Transverse colon (tissue), 4 donors: Measurements from ENCODE around the gene SEMA3E. TPM values are rescaled to one million over a fixed set of nuclear protein-coding genes. Genes with fewer than 3 reads are reported as not detected.

Experiments
- DNase-seq: peaks from one replicate; pipeline ENCODE4 v3.0.0-alpha.2; 2019
- H3K27ac ChIP-seq, 4 donors: fragments of 200-600 bp; sonication (generic); 2 replicates each; pipeline ENCODE4 v1.5.1; 2016 to 2018; ENCODE audit warnings: inconsistent platforms in 4 of 4
- H3K27me3 ChIP-seq: fragments of 200-600 bp; sonication (generic); 2 replicates; pipeline ENCODE4 v1.5.1; 2017; ENCODE audit warnings: inconsistent platforms
- H3K36me3 ChIP-seq, 4 donors: fragments of 200-600 bp; sonication (generic); 2 replicates each; pipeline ENCODE4 v1.5.1; 2017 to 2019; ENCODE audit warnings: inconsistent platforms in 4 of 4
- H3K4me1 ChIP-seq, 4 donors: fragments of 200-600 bp; sonication (generic); 2 replicates each; pipeline ENCODE4 v1.5.1; 2017 to 2020; ENCODE audit warnings: inconsistent platforms in 4 of 4
- H3K4me3 ChIP-seq, 4 donors: fragments of 200-600 bp; sonication (generic); 1 replicate in 1 of 4; 2 replicates in 3 of 4; pipeline versions ENCODE4 v1.5.1 to v1.6.1; 2017 to 2019; ENCODE audit warnings: inconsistent platforms in 4 of 4
- H3K9me3 ChIP-seq, 2 donors: fragments of 200-600 bp; sonication (generic); 2 replicates each; pipeline ENCODE4 v1.5.1; 2017 to 2019; ENCODE audit warnings: inconsistent platforms in 2 of 2
- EP300 ChIP-seq: sonication (generic); formaldehyde crosslinking; IDR thresholded peaks from one replicate; pipeline ENCODE4 v1.6.1; 2017; ENCODE audit warnings: antibody characterized with exemption, low read depth
- POLR2A ChIP-seq: fragments of 450-650 bp; IDR thresholded peaks from one replicate; pipeline ENCODE4 v1.6.1; 2016; ENCODE audit warnings: antibody characterized with exemption, mild to moderate bottlenecking, moderate library complexity
- POLR2AphosphoS5 ChIP-seq, 3 donors: sonication (generic); formaldehyde crosslinking; IDR thresholded peaks; one replicate each; pipeline ENCODE4 v1.6.1; 2016; ENCODE audit warnings: antibody characterized with exemption in 3 of 3
- WGBS, 2 donors: methylation state at CpG; one replicate each; pipeline ENCODE4 v1.1.5; 2018; ENCODE audit warnings: low coverage in 1 of 2; 5-methylcytosine and 5-hydroxymethylcytosine counted together
- in situ Hi-C, 4 donors: fragments of 200-750 bp; cut with MboI; loops; one replicate each; pipeline versions ENCODE4 v1.15.0 to v1.15.1; 2017; ENCODE audit warnings: low sequenced_read_pairs in 3 of 4, low pct_ligation_motif_present in 1 of 4, low pct_unique_long_range_greater_than_20kb in 1 of 4
- intact Hi-C: fragments of 100-400 bp; cut with DNase I; formaldehyde crosslinking; loops from one replicate; pipeline ENCODE4 v1.15.1; 2023; ENCODE audit warnings: low total_unique reads
- total RNA-seq, 4 donors: library from RNA; depleted of rRNA; stranded (reverse); fragments of >200 nt; gene quantifications; one replicate each; pipeline ENCODE4 v1.1.0, GENCODE V29; 2016
- TF ChIP-seq, protein P1 (sequence below), 5 experiments: fragments of 200-600 bp in 3 of 5; fragments of 450-650 bp in 2 of 5; sonication (generic) in 3 of 5; IDR thresholded peaks; 1 replicate in 2 of 5; 2 replicates in 3 of 5; pipeline ENCODE4 v1.5.1; 2016 to 2017; ENCODE audit warnings: antibody characterized with exemption in 5 of 5, inconsistent platforms in 3 of 5, mild to moderate bottlenecking in 2 of 5, moderate library complexity in 1 of 5

SEMA3E gene
- total RNA-seq, 4 donors from 2014 or later: 0.95 to 3.8 (median 1.4) TPM; not detected in 1

DNA sequence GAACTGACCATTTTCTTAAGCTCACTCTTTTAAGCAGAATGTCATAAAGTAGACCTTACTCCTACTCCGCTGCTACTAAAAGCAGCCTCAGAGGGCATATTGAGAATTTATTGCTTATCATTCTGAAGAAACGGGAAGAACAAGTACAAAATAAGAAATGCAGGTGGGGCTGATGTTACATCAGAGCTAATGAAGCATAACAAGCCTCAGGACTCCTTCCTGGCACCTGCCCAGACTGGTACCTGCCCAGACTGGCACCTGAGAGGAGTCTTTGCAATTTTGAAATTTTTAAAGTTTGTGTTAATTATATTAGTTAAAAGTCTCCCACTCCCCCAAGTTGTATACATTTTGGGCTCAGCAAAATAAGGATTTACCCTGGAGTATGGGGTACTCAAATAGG, 162.4 kb downstream of the SEMA3E start:
- Histone ChIP-seq H3K4me3 (no peak overlapping the region), H3K36me3 (no peaks in the 10 kb centered on the region), H3K4me1 (no peaks in the 10 kb centered on the region), H3K27me3 (no peaks in the 10 kb centered on the region), H3K9me3 (no peaks in the 10 kb centered on the region), H3K27ac (no peak overlapping the region)
- 72 to 86% methylated on average over 2 of the region's 2 CpGs for WGBS, 2 donors
- intact Hi-C loops: no loop called here
- in situ Hi-C loops: no loop called here
- no peak for DNase-seq
- TF ChIP-seq, protein P1, sequence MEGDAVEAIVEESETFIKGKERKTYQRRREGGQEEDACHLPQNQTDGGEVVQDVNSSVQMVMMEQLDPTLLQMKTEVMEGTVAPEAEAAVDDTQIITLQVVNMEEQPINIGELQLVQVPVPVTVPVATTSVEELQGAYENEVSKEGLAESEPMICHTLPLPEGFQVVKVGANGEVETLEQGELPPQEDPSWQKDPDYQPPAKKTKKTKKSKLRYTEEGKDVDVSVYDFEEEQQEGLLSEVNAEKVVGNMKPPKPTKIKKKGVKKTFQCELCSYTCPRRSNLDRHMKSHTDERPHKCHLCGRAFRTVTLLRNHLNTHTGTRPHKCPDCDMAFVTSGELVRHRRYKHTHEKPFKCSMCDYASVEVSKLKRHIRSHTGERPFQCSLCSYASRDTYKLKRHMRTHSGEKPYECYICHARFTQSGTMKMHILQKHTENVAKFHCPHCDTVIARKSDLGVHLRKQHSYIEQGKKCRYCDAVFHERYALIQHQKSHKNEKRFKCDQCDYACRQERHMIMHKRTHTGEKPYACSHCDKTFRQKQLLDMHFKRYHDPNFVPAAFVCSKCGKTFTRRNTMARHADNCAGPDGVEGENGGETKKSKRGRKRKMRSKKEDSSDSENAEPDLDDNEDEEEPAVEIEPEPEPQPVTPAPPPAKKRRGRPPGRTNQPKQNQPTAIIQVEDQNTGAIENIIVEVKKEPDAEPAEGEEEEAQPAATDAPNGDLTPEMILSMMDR (IDR thresholded peaks at IDR 0.05): no peak
- TF ChIP-seq POLR2A (no peak), POLR2AphosphoS5 (IDR thresholded peaks at IDR 0.05) (no peak), EP300 (no peak)

DNA sequence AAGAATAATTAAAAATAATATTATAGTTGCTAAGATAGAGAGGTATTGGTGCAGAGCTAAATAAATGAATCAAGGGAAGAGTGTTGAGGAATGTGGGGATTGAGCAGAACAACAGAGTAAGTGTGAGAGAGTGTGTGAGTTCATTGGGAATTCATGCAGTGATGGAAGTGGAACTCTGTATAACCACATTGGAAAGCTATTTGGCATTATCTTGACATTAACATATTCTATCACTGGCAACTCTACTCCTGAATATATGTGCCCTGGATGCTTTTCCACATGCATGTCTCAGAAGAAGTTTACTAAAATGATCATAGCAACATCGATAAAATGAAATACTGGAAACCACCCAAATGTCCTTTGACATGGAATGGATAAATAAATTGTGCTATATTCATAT, 164.1 kb downstream of the SEMA3E start:
- intact Hi-C loops (no loop called here), in situ Hi-C loops (no loop called here)
- no peak for DNase-seq
- TF ChIP-seq POLR2A (no peak), EP300 (no peak), POLR2AphosphoS5 (IDR thresholded peaks at IDR 0.05) (no peak)
- TF ChIP-seq, protein P1 (IDR thresholded peaks at IDR 0.05): no peak
- H3K27ac ChIP-seq: no peak overlapping the region
- H3K9me3 ChIP-seq: no peaks in the 10 kb centered on the region
- H3K4me1 ChIP-seq: no peaks in the 10 kb centered on the region
- WGBS, 2 donors: 74 to 81% methylated on average over 1 of the region's 1 CpG
- H3K36me3 ChIP-seq: no peaks in the 10 kb centered on the region
- H3K4me3 ChIP-seq: no peak overlapping the region
- H3K27me3 ChIP-seq: no peaks in the 10 kb centered on the region

DNA sequence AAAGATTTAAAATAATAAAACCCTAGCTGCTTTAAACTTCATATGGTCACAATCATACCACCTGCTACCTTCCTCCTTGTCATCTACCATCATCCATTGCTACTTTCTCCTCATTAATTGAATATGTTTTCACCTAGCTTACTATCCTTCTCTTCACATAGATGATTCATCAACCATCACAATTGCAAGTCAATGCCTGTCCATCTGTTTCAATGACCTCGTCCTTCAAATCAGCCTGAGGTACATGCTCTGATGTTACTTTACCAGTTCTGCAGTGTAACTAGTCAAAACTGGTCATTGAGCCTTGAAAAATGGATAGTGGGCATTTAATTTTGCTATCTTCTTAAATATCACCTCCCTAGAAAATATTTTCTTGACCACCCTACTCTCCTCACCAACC, 164.7 kb downstream of the SEMA3E start:
- TF ChIP-seq EP300 (no peak), POLR2A (no peak), POLR2AphosphoS5 (IDR thresholded peaks at IDR 0.05) (no peak)
- TF ChIP-seq, protein P1 (IDR thresholded peaks at IDR 0.05): no peak
- Histone ChIP-seq H3K36me3 (no peaks in the 10 kb centered on the region), H3K27ac (no peak overlapping the region), H3K4me3 (no peak overlapping the region), H3K9me3 (no peaks in the 10 kb centered on the region), H3K27me3 (no peaks in the 10 kb centered on the region), H3K4me1 (no peaks in the 10 kb centered on the region)
- 79 to 100% methylated on average over 1 of the region's 1 CpG for WGBS, 2 donors
- in situ Hi-C loops (no loop called here), intact Hi-C loops (no loop called here)
- no peak for DNase-seq

DNA sequence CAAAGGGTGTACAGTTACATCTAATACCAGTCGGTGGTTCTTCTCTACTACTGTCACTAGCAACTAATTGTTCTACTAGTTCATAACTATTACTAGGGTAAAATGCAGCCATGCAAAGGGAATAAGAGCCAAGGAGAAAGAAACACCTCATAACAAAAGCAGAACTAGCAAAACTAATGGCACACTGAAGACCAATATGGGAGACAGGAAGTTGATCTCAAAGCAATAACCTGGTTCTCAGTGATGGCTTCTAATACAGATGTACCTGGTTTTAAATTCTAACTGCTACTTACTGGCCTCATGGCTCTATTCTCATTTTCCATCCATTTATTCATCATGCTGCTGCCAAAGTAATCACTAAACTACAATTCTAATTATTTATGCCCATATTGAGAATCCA, 170.3 kb downstream of the SEMA3E start:
- H3K36me3 ChIP-seq: no peaks in the 10 kb centered on the region
- no peak overlapping the region for H3K4me3 ChIP-seq
- no peaks in the 10 kb centered on the region for H3K27me3 ChIP-seq
- WGBS, 2 donors: 38 to 67% methylated on average over 1 of the region's 1 CpG
- TF ChIP-seq POLR2A (no peak), POLR2AphosphoS5 (IDR thresholded peaks at IDR 0.05) (no peak)
- TF ChIP-seq, protein P1 (IDR thresholded peaks at IDR 0.05): no peak
- no peaks in the 10 kb centered on the region for H3K4me1 ChIP-seq
- DNase-seq: no peak
- no peak overlapping the region for H3K27ac ChIP-seq
- no peaks in the 10 kb centered on the region for H3K9me3 ChIP-seq
- intact Hi-C loops (no loop called here), in situ Hi-C loops (no loop called here)
